ENCODE data around the gene TRPM6.

The TRPM6 gene

DNA sequence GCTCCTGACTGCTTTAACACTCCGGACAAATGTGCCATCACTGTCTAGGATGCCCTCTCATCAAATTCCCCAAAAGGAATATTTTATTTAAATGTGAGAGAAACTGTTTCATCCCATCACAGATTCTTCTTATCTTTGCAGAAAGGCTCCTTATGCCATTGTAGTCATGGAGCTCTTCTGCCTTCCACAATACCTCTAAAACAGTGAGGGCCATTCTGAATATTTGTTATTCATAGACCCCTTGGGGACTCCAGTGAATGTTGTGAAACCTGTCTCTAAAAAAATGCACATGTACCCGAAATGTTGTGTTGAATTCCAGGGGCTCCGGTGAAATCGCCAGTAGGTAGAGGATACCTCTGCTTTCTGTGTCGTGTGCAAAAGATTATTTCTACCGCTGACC is 213.6 kb downstream of the TRPM6 start:
- TF ChIP-seq, protein P1, sequence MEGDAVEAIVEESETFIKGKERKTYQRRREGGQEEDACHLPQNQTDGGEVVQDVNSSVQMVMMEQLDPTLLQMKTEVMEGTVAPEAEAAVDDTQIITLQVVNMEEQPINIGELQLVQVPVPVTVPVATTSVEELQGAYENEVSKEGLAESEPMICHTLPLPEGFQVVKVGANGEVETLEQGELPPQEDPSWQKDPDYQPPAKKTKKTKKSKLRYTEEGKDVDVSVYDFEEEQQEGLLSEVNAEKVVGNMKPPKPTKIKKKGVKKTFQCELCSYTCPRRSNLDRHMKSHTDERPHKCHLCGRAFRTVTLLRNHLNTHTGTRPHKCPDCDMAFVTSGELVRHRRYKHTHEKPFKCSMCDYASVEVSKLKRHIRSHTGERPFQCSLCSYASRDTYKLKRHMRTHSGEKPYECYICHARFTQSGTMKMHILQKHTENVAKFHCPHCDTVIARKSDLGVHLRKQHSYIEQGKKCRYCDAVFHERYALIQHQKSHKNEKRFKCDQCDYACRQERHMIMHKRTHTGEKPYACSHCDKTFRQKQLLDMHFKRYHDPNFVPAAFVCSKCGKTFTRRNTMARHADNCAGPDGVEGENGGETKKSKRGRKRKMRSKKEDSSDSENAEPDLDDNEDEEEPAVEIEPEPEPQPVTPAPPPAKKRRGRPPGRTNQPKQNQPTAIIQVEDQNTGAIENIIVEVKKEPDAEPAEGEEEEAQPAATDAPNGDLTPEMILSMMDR (conservative IDR thresholded peaks at IDR 0.05; ENCODE audit: control insufficient read depth, insufficient read depth, low read depth, low read length): no peak
- no peak overlapping the region for H3K4me3 ChIP-seq (ENCODE audit: control insufficient read depth, low read depth, low read length)
- no peak for DNase-seq (ENCODE audit: low read depth)

Measured in fibroblast of mammary gland (primary cell).